Measurements from ENCODE around the gene SEMA3E.

- TF ChIP-seq CTCF (IDR thresholded peaks at IDR 0.05) (no peak), POLR2AphosphoS5 (IDR thresholded peaks at IDR 0.05) (no peak)
Measured at GRCh38 chr7:83337050-83337449, 311.9 kb downstream of the SEMA3E start.
